ENCODE measurements around the gene FKBP2. TPM values are rescaled to one million over a fixed set of nuclear protein-coding genes. Genes with fewer than 3 reads are reported as not detected.

FKBP2 gene
- total RNA-seq, result 89.9 and 101 TPM in 2 replicates

DNA sequence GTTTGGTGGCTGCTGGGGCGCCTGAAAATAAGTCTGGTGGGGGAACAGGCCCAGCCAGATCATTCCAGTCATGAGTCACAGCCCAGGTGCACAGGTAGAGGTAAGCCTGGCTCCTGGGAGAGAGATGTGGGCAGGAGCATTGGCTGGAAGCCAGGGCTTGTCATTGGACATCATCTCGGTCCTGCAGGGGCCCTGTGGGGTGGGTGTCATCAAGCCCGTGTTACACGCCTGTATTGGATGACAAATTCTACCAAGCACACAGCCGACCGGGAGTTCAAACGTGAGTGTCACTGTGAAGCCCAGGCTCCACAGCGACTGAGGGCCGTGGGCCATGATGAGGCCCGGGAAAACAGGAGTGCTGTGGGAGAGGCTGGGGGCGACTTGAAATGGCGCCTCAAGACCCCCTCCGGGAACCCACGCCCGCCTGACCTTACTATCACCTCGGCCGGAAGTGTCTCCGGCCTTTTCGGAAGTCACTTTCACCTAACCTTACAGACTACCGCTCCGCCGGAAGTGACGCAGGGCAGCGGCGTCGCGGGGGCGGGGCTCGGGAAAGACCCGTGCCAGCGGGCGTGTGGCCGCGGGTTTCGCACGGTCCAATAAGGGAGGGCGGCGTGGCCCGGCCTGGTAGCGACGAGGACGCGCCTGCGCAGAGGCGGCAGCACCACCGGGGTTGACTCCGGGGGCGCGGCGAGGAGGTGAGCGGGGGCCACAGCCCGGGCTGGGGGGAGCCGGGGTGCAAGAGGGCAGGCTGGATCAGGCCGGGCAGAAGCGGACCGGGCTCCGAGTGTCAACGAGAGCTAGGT is at the start of gene FKBP2:
FKBP2 (plus strand) TSS at position 661 of the 806 bp plus-strand sequence. CDS start 1,293 bp downstream, outside the sequence.

DNA sequence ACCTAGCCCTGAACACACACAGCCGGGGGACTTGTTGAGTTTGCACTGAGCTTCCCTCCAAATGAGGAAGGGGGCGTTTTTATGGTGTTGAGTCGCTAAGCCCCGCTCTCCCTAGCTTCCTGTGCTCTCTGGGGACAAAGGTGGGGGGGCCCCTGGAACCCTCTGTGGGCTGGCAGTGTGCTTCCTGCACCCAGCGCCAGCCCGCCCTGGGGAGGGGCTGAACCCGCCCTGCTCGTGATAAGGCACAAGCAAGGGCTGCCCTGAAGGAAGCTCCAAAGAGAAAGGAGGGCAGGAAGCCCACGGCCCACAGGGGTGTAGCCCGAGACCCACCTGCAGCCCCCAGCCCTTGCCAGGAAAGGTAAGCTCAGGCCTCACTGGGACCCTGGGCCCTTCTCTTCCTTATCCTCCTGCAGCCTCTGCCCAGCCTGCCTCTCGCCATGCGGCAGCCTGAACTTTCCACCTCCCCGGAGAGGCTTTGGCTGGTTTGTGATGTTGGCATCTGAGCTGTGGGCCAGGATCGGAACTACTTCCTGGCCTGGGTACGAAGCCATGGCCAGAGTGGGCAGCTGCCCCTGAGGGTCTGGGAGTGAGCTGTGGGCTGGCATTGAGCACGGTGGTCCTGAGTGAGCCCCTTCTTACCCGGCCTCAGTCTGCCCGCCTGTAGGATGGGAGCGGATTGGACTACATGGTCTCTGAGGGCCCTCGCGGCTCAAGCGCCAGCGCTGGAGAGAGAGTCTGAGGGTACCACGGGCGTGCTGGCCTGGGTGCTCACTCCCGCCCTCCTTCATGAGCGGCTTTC is 34.2 kb upstream of the FKBP2 start, which contains the start of gene FERMT3:
FERMT3 (plus strand) TSS at position 265 of the 799 bp plus-strand sequence. CDS start 644 bp downstream, outside the sequence.

DNA sequence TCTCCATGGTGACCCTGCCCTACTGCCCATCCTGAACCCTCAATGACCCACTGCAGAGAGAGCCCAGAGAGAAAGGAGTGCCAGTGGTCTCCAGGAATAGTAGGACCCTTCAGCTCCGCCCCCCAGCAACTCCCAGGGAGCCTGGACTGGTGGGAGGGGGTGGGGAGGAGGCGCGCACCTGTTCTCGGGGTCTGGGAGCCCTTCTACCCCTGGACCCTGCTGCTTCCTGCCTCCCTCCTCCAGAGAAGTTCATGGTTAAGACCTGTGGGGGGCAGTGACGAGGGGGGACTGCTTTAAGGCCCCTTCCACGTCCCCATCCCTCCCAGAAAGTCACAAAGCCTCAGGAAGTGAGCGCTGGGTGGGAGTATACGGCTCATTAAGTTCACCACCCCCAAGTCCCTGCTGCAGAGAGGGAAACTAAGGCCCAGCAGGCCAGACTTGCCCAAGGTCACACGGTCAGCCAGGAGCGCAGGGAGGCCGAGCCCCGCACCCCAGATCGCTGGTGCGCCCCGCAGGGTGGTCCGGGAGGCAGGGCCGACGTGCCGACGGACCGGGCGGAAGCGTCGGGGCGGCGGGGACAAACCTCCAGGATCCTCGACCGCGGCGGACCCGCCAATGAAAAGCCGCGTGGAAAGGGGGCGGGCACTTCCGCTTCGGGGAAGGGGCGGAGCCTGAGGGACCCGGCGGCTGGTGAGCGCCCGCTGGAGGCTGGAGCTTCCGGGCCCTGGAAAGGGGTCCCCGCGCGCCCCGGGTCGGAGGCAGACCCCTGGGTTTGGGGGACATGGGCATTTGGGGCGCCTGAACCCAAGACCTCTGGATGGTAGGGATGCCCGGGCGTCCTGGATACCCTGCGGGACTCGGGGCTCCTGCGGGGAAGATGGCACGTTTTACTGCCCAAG is 15.0 kb upstream of the FKBP2 start, which contains the start of the genes NUDT22 and TRPT1:
NUDT22 (plus strand) TSS at position 667 of the 899 bp plus-strand sequence. CDS start 379 bp downstream, outside the sequence.
TRPT1 (minus strand) TSS at position 579 of the 899 bp plus-strand sequence; CDS start at position 253, 326 bp downstream.

DNA sequence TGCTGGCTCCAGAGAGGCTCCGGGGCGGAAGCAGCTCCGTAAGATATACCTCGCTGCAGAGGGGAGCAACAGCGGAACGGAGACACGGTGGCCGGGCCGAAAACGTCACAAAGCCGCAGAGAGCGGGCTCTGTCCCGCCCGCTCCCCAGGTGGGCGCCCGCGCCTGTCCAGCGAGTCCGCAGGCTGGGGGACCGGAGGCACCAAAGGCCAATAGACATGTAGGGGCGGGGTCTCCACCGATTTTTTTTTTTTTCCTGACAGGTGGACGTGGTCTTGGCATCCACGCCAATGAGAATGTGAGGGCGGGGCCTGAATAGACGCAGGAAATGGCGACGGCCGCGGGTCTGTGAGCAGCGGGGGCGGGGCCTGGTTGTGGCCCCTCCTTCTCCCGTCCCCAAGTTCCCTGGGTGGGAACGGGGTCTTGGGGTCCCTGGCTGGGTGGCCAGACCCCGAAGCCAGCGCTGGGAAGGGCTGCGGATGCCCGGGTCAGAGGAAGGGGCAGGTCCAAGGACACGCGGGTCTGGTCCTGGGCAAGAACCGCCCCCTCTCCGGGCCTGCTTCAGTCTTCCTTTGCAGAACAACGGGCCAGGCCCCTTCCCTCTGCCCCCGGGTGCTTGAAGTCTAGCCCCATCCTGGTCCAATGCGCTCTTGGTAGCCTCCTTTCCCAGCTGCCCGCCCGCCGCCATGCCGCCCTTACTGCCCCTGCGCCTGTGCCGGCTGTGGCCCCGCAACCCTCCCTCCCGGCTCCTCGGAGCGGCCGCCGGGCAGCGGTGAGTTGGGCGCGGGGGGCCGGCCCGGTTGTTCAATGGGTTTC is 10.5 kb upstream of the FKBP2 start, which contains the start of gene DNAJC4:
DNAJC4 (plus strand) TSS at position 378 of the 814 bp plus-strand sequence; CDS start at position 685, 307 bp downstream.

DNA sequence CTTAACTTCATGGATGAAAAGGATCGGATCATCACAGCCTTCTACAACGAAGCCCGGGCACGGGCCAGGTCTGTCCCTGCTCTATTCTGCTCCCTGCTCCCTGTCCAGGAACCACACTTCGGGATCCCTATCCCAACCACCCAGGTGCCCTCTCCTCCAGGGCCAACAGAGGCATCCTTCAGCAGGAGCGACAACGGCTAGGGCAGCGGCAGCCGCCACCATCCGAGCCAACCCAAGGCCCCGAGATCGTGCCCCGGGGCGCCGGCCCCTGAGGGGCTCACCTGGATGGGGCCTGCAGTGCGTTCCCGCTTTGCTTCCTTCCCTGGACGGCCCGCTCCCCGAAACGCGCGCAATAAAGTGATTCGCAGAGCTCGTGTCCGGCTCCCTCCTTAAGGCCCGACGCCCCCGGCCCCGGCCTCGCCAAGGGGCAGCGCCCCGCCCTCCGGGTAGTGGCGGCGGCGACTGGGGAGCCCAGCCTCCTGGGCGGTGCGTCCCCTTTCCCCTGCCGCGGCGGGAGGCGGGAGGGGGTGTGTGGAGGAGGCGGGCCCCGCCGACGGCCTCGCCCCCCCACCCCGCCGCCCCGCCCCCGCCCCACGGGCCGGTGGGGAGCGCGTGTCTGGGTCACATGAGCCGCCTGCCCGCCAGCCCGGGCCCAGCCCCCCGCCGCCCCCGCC is 6.8 kb upstream of the FKBP2 start, which contains the start of gene VEGFB:
VEGFB (plus strand) TSS at position 672 of the 674 bp plus-strand sequence. CDS start 250 bp downstream, outside the sequence.

DNA sequence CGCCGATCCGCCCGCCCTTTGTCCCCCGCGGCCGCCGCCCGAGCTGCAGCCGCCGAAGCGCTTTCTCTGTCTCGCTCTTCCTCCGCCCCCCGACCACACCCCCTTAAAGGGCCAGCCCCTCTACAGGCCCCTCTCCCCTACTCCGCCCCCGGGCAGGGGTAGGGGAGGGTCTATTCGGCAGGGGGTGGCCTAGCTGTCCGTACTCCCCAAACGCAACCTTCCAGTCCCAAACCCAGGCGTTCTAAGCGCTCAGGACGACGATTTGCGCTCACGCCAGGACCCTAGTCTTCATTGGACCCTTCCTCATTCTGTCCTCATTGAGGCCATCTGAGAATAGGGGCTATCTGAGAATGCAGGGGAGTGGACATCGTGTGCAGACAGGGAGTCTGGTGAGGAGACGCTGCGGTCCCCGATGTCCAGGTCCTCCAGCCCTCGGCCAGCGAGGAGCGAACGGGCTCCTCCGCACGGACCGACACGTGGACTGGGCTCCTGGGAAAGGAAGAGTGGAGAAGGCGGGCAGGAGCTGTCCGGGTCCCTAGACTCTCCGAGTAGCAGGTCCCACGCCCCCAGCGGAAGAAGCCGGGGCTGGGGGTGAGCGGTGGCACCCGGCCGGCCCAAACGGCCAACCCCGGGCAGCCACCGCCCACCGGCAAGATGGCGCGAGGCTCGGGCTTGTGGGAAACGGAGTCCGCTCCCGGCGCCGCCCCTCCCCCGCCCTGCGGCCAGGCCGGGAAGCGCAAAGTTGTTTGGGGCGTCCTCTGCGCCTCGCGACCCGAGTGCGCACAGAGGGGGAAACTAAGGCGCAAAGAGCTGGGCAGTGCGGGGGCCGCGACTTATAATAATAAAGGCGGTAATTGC is 6.2 kb downstream of the FKBP2 start, which contains the start of gene PPP1R14B:
PPP1R14B (minus strand) TSS at position 73 of the 858 bp plus-strand sequence. CDS start 270 bp downstream, outside the sequence.

DNA sequence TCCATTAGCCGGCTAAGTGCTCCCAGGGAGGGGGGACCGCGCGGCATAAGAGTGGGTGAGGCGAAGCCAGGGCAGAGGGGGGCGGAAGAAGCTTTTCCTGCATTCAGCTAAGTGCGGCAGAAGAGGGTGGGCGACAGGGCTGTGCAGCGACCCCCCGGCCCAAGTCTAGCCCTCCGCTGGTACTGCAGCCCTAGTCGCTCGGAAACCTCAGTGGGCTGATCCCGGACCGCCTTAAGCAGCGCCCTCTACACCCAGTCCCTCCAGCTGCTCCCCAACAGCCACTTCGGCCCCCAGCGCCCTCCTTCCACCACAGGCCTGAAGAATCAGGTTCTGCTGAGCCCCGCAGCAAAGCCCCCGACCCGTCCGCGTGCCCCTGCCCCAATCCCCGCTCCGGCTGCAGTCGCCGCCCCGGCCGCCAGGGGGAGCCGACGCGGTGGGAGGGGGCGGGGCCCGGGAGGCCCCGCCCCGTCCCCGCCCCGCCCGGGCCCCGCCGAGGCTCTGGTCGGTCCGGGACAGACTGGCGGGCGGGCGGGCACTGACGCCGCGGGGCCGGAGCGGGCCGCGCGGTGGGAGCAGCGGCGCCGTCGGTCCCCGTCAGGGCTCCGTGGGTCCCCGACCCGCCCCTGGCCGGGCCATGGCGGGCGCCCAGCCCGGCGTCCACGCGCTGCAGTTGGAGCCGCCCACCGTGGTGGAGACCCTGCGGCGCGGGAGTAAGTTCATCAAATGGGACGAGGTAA is 10.3 kb downstream of the FKBP2 start, which contains the start of gene PLCB3:
PLCB3 (plus strand) TSS at position 515 of the 737 bp plus-strand sequence; CDS start at position 635, 120 bp downstream.

DNA sequence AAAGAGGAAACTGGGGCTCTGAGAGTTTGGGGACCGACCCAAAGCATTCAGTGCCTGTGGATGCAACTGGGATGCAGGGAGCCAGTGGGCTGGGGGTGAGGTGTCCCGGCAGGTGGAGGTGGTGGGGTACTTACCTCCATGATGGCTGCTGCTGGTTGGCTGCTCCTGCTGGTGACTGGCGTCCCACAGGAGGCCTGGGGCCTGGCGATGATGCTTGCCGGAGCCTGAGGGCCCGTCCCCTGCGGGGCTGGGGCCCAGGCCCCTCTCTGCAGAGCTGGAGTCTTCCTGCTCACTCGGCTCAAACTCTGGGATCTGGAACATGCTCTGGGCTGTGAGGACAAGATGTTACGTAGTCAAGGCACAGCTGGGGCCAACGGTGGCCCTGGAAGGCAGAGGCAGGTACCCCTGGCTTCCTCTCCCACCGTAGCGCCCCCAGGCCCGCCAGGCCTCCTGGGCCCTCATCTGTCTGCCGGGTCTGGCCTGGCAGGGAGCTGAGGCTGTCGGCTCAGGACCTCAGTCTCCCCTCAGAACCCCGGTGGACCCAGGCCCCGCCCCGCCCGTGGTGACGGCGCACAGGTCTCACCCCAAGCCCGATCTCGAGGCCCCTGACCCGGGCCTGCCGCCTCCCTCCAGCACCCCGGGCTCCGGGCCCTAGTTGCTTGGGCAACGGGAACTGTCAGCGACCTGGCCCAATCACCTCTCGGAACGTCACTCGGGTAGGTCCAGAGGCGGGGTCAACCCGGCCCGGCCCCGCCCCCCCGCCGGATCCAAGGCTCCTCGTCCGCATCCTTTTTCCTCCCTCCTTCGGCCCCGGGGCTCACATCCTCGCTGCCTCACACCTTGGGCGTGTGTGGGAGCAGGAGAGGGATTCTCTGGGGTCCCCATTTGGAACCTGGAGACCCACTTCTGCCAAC is 43.4 kb downstream of the FKBP2 start, which contains the start of gene BAD:
BAD (minus strand) TSS at position 618 of the 914 bp plus-strand sequence; CDS start at position 321, 297 bp downstream.

DNA sequence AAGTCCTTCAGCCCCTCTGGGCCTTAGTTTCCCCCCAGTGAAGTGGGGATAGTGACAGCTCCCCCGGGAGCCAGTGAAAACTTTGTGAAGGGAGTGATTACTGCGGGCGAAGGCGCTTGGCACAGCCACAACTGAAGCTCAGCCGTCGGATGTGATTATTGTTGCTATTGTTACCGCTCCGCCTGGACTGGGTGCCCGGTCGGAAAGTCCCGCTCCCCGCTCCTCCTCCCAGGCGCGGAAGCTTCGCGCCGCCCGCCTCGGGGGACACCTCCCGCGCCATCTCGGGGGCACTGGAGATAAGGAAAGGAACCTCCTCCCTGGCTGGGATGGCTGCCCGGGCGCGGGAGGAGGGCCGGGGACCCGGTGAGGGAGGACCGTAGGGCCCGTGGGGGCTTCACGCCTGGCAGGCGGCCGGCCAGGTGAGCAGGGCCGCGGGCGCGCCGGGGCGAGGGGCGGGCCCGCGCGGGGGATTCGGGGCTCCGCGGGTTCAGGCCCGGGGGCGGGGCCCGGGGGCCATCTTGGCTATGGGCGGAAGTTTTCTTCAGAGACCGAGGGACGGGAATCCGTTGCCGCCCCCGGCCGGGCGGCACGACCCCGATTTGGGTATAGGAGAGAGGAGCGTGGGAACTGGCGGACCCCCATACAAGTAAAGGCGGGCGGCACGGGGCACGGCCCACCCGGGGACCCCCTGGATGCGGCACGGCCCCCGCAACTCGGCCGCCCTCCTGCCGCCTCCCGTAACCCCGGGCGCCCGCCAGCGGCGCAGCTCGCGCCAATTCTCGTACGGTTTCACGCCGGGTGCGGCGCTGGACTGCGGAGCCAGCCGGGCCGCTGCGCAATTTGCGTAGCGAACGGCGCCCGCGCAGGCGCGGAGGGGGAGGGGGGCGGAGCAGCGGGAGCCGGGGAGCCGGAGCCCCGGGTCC is 44.3 kb downstream of the FKBP2 start, which contains the start of gene GPR137:
GPR137 (plus strand) TSS at position 887 of the 923 bp plus-strand sequence. CDS start 677 bp downstream, outside the sequence.

DNA sequence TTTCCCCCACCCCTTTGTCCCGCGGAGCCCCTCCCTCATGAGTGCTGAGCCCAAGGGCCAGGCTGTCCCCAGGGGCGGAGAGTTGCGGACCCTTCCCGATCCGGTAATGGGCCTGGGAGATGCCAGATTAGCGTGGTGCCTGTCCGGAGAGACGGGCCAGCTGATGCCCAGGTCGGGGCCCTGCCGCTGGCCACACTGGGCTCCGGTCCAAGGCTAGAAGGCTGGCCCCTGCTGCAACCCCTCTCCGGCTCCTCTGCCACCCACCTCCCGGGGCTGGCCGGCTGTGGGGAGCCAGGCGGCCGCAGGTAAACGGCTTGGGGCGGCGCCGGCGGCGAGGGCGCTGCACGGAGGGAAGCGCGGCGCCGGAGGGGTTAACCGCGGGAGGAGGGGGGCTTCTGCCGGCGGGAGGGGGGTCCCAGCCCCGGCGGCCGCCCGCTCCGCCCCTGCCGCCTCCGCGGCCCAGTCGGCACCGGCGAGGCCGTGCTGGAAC is 50.4 kb downstream of the FKBP2 start, which contains the start of gene KCNK4:
KCNK4 (plus strand) TSS at position 41 of the 490 bp plus-strand sequence. CDS start 1,717 bp downstream, outside the sequence.

Other genes starting within 250 kb of the FKBP2 start
- gene FLRT1, start 205.2 kb upstream of the FKBP2 start, total RNA-seq, result under 0.01 TPM in 1 of 2 replicates, not detected in the other
- gene MACROD1, start 75.0 kb upstream of the FKBP2 start, total RNA-seq, result 9.5 and 11.9 TPM in 2 replicates
- gene STIP1, start 54.9 kb upstream of the FKBP2 start, total RNA-seq, result 162 and 197 TPM in 2 replicates
- 6.7 and 7.2 TPM in 2 replicates for gene FERMT3, start 34.4 kb upstream of the FKBP2 start, total RNA-seq
- 53.6 and 65.7 TPM in 2 replicates for gene TRPT1, start 14.9 kb upstream of the FKBP2 start, total RNA-seq
- 82.2 and 116 TPM in 2 replicates for gene NUDT22, start 14.8 kb upstream of the FKBP2 start, total RNA-seq
- gene DNAJC4, start 10.5 kb upstream of the FKBP2 start, total RNA-seq, result 9.2 and 10.7 TPM in 2 replicates
- 25.0 and 29.7 TPM in 2 replicates for gene VEGFB, start 6.5 kb upstream of the FKBP2 start, total RNA-seq
- 249 and 269 TPM in 2 replicates for gene PPP1R14B, start 5.8 kb downstream of the FKBP2 start, total RNA-seq
- gene PLCB3, start 10.4 kb downstream of the FKBP2 start, total RNA-seq, result 39.7 and 44.1 TPM in 2 replicates
- 77.8 and 124 TPM in 2 replicates for gene BAD, start 43.6 kb downstream of the FKBP2 start, total RNA-seq
- 9.9 and 23.9 TPM in 2 replicates for gene GPR137, start 44.8 kb downstream of the FKBP2 start, total RNA-seq
- 0.35 TPM in 1 of 2 replicates, not detected in the other for gene KCNK4, start 50.2 kb downstream of the FKBP2 start, total RNA-seq
- not detected in 2 replicates for gene CATSPERZ, start 59.3 kb downstream of the FKBP2 start, total RNA-seq
- gene ESRRA, start 64.4 kb downstream of the FKBP2 start, total RNA-seq, result 21.0 and 31.5 TPM in 2 replicates
- 360 and 392 TPM in 2 replicates for gene TRMT112, start 76.5 kb downstream of the FKBP2 start, total RNA-seq
- gene PRDX5, start 77.0 kb downstream of the FKBP2 start, total RNA-seq, result 405 and 406 TPM in 2 replicates
- gene CCDC88B, start 99.1 kb downstream of the FKBP2 start, total RNA-seq, result 1.2 and 5.5 TPM in 2 replicates
- gene RPS6KA4, start 118.1 kb downstream of the FKBP2 start, total RNA-seq, result 60.1 and 60.8 TPM in 2 replicates

Measured in myometrial cell (primary cell).